ENCODE data around the gene C1orf141. TPM values are rescaled to one million over a fixed set of nuclear protein-coding genes. Genes with fewer than 3 reads are reported as not detected.

C1orf141 gene
- polyA plus RNA-seq, 3 donors = not detected

DNA sequence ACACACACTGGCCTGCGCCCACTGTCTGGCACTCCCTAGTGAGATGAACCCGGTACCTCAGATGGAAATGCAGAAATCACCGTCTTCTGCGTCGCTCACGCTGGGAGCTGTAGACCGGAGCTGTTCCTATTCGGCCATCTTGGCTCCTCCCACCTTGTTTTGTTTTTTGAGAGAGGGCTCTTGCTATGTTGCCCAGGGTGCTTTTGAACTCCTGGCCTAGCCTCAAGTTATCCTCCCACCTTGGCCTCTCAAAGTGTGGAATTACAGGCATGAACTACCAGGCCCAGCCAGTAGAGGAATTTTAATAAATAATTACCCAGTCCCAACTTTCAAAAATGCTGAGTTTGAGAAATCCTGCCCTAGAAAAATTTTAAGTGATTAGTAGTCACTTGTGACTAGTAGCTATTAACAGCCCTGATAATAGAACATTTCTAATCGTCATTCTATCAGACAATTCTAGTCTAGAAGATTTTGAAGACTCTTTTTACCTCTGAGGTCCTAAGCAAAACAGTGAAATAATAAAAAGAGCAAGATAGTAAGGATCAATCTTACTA is 49.9 kb downstream of the C1orf141 start:
- H3K9ac ChIP-seq (ENCODE audit: insufficient read depth, low read length, poor library complexity, severe bottlenecking) = no peak overlapping the region
- TF ChIP-seq, protein P1, sequence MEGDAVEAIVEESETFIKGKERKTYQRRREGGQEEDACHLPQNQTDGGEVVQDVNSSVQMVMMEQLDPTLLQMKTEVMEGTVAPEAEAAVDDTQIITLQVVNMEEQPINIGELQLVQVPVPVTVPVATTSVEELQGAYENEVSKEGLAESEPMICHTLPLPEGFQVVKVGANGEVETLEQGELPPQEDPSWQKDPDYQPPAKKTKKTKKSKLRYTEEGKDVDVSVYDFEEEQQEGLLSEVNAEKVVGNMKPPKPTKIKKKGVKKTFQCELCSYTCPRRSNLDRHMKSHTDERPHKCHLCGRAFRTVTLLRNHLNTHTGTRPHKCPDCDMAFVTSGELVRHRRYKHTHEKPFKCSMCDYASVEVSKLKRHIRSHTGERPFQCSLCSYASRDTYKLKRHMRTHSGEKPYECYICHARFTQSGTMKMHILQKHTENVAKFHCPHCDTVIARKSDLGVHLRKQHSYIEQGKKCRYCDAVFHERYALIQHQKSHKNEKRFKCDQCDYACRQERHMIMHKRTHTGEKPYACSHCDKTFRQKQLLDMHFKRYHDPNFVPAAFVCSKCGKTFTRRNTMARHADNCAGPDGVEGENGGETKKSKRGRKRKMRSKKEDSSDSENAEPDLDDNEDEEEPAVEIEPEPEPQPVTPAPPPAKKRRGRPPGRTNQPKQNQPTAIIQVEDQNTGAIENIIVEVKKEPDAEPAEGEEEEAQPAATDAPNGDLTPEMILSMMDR (IDR thresholded peaks at IDR 0.05) = no peak
- intact Hi-C loops (cut with micrococcal nuclease) = no loop called here
- no peaks in the 10 kb centered on the region for H4K20me1 ChIP-seq (ENCODE audit: insufficient read depth, low read length)
- H3K4me2 ChIP-seq (replicated peaks; ENCODE audit: extremely low read depth, low read length, poor library complexity, severe bottlenecking) = no peak overlapping the region
- Mint-ChIP-seq H3K4me1 (no peaks in the 10 kb centered on the region), H3K4me3 (no peak overlapping the region), H3K36me3 (no peaks in the 10 kb centered on the region), H3K27me3 (ENCODE audit: low read depth in 3 of 3) (peaks cover 0 to 1% (median 0%) of the 10 kb centered on the region in 3 donors), H3K27ac (no peak overlapping the region), H3K9me3 (peaks cover 2 to 19% (median 6%) of the 10 kb centered on the region in 7 donors)
- H3K9me3 ChIP-seq (replicated peaks in 1 of 2; ENCODE audit: control insufficient read depth in 1 of 2, insufficient read depth in 1 of 2, low read length in 2 of 2) = no peaks in the 10 kb centered on the region
- DNase-seq = no peak
- H3K27ac ChIP-seq (ENCODE audit: low read depth in 1 of 2, low read length in 2 of 2) = no peak overlapping the region
- WGBS (ENCODE audit: insufficient coverage) = no CpG with 5 or more reads among the region's 9 CpGs
- H3K27me3 ChIP-seq (ENCODE audit: control insufficient read depth in 2 of 2, insufficient read depth in 2 of 2, low read length in 2 of 2) = no peaks in the 10 kb centered on the region
- H3K4me3 ChIP-seq (replicated peaks in 1 of 3; ENCODE audit: low read depth in 2 of 3, low read length in 3 of 3) = no peak overlapping the region
- H3K79me2 ChIP-seq (ENCODE audit: insufficient read depth, low read length) = no peaks in the 10 kb centered on the region
- H3K36me3 ChIP-seq (replicated peaks in 1 of 2; ENCODE audit: control insufficient read depth in 1 of 2, insufficient read depth in 2 of 2, low read length in 2 of 2) = no peaks in the 10 kb centered on the region
- H3K4me1 ChIP-seq (ENCODE audit: control insufficient read depth in 1 of 2, insufficient read depth in 2 of 2, low read length in 2 of 2) = no peaks in the 10 kb centered on the region
- H2AFZ ChIP-seq (ENCODE audit: insufficient read depth, low read depth, low read length, poor library complexity, severe bottlenecking) = no peak overlapping the region

- H3K9me3 Mint-ChIP-seq = peaks cover 0 to 2% (median 0%) of the 10 kb centered on the region in 7 donors
- Histone ChIP-seq H3K4me2 (replicated peaks; ENCODE audit: extremely low read depth, low read length, poor library complexity, severe bottlenecking) (no peak overlapping the region), H3K27me3 (ENCODE audit: control insufficient read depth in 2 of 2, insufficient read depth in 2 of 2, low read length in 2 of 2) (no peaks in the 10 kb centered on the region), H4K20me1 (ENCODE audit: insufficient read depth, low read length) (no peaks in the 10 kb centered on the region), H3K9me3 (replicated peaks in 1 of 2; ENCODE audit: control insufficient read depth in 1 of 2, insufficient read depth in 1 of 2, low read length in 2 of 2) (no peaks in the 10 kb centered on the region), H3K27ac (ENCODE audit: low read depth in 1 of 2, low read length in 2 of 2) (no peak overlapping the region), H3K4me3 (replicated peaks in 1 of 3; ENCODE audit: low read depth in 2 of 3, low read length in 3 of 3) (no peak overlapping the region), H3K36me3 (replicated peaks in 1 of 2; ENCODE audit: control insufficient read depth in 1 of 2, insufficient read depth in 2 of 2, low read length in 2 of 2) (no peaks in the 10 kb centered on the region), H3K79me2 (ENCODE audit: insufficient read depth, low read length) (no peaks in the 10 kb centered on the region), H2AFZ (ENCODE audit: insufficient read depth, low read depth, low read length, poor library complexity, severe bottlenecking) (no peak overlapping the region), H3K4me1 (ENCODE audit: control insufficient read depth in 1 of 2, insufficient read depth in 2 of 2, low read length in 2 of 2) (no peaks in the 10 kb centered on the region), H3K9ac (ENCODE audit: insufficient read depth, low read length, poor library complexity, severe bottlenecking) (no peak overlapping the region)
- H3K36me3 Mint-ChIP-seq = no peaks in the 10 kb centered on the region
- H3K4me1 Mint-ChIP-seq = no peaks in the 10 kb centered on the region
- WGBS (ENCODE audit: insufficient coverage) = no CpG with 5 or more reads among the region's 3 CpGs
- peaks cover 0 to 4% (median under 1%) of the 10 kb centered on the region in 3 donors for H3K27me3 Mint-ChIP-seq (ENCODE audit: low read depth in 3 of 3)
- peak overlapping the region in 1 of 7 donors; percentile 31 for H3K27ac Mint-ChIP-seq
- no peak overlapping the region for H3K4me3 Mint-ChIP-seq
- intact Hi-C loops (cut with micrococcal nuclease) = no loop called here
- DNase-seq = no peak
- TF ChIP-seq, protein P1 (IDR thresholded peaks at IDR 0.05) = no peak
Measured at GRCh38 chr1:67078291-67078690, 56.5 kb downstream of the C1orf141 start.
